ENCODE data around the gene FAM193A.

DNA sequence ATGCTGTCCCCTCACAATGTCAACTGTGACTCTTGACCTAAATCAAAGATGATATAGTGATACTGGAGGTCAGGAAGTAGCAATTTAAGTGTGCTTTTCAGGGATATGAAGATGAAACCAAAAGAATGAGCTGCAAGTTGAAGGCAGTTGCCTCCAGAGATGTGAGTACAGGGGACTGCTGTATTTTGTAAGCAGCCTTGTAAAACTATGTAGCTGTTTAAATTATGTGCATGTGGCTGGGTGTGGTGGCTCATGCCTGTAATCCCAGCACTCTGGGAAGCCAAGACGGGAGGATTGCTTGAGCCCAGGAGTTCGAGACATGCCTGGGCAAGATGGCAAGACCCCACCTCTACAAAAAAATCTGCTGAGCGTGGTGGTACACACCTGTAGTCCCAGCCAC lies 234.8 kb downstream of the FAM193A start:
- TF ChIP-seq GATA3 (IDR thresholded peaks at IDR 0.05; ENCODE audit: low read depth, low read length) = no peak
- no peak for TF ChIP-seq GATA2 (IDR thresholded peaks at IDR 0.05; ENCODE audit: low read depth, low read length)

Measured in SH-SY5Y (cell line).